Non-pigmented ciliary epithelial cell (primary cell): Measurements from ENCODE around the gene CORO2B.

Experiments
- DNase-seq: peaks from one replicate; pipeline ENCODE4 v3.0.0-alpha.2; 2010; ENCODE audit warnings: low read depth

CORO2B gene

DNA sequence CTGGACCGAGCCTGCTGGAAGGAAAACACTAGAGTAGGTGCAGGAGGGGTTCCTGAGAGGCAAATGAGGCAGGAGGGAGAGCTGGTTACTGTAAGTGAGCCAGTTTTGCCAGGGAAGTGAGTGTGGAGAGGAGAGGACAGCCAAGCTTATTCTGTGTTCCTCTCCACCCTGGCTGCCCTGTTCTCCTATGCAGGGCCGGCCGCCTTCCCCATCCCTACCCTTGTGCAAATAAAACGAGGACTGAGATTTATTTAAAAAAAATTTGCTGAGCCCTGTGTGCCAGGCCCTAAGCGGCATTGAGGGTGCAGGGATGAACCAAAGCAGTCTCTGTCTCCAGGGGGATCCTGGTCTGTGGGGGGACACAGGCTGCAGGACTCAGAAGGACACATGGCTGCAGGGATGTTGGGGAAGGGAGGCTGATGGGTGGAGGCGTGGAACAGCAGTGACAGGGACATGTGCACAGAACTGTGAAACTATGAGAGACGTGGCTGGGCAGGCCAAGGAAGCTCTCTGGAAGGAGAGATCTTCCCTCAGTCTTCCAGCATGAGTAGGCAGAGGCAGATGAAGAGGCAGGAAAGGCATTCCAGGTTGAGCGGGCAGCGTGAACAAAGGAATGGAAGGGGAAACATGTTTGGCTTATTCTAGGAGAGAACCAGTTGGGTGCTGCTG lies 12.1 kb downstream of the CORO2B start:
- no peak for DNase-seq

DNA sequence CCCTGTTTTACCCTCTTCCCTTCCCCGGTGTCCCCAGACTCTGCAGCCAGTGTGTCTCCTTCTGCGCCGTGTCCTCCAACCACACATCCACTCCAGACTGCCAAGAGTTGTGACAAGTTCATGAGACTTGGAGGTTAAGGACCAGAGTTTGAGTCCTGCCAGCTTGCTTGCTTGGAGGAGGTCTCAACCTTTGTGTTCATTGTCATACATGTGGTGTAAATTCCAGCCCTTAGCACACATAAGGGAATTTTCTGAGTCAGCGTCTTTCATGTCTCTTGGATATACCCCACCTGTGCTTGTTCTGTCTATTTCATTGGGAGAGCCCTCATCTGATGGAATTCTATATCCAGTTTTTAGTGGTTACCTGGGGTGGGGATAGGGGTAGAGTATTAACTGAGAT lies 13.3 kb downstream of the CORO2B start:
- peak; percentile 30 for DNase-seq

DNA sequence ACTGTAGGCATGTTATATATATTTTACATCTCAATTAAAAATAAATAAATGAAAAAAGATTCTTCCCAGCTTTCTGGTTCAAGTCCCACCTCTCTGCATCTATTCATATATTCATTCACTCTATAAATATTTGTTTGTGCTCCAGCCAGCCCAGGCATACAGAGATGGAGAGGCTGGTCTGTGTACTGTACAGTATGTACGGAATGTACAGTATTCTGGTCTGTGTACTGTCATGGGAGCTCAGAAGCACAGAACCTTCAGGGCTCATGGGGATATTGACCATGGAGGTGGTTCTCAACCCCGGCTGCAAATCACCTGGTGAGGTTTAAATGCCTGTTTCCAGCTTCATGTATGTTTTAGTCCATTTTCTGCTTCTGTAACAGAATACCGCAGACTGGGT lies 13.8 kb downstream of the CORO2B start:
- DNase-seq = no peak

DNA sequence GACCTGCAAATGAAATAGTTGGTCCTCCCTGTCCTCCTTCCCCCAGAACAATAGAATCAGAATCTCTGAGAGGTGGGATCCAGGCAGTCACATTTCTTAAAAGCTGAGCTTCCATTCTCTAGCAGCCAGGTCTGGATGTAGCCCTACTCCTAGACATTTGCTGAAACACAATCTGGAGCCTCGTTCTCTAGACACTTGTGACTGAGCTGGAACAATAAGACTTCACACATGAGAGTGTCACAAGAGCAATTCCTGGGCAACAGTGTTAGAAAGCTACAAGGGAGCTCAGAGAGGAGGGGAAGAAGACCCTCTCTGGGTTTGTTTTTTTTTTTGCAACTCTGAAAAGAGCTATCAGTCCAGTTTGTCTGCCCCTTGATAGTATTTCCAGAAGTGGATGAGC lies 14.5 kb downstream of the CORO2B start:
- DNase-seq = no peak

DNA sequence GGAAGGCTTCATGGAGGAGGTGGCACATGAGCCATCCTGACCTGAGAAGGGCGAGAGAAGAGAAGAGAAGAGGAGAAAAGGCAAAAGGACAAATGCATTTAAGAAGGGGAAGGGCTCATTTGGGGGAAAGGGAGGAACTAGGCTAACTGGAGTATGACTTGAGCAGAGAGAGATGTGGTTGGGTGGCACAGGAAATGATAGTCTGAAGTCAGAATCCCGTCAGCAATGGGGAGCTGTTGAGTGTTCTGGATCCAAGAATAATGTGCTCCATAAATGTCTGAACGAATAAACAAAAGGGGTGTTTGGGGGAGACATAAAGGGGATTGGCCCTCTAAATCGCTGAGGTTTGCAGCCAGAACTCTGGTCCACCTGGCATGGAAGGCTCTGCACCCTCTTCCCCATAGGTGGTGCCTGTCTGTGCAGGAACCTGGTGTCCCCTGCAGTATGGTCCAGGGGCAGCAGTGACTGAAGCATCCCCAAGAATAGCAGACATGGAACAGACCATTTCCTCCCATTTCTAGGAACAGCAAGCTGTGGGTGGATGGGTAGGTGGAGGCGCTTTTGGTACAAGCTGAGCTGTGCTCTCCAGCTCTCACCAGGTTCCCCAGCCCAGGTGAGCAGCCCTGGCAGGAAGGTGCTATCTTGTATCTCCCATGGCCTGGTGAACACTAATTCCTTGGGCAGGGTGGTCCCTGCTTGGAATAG lies 15.2 kb downstream of the CORO2B start:
- DNase-seq = no peak

DNA sequence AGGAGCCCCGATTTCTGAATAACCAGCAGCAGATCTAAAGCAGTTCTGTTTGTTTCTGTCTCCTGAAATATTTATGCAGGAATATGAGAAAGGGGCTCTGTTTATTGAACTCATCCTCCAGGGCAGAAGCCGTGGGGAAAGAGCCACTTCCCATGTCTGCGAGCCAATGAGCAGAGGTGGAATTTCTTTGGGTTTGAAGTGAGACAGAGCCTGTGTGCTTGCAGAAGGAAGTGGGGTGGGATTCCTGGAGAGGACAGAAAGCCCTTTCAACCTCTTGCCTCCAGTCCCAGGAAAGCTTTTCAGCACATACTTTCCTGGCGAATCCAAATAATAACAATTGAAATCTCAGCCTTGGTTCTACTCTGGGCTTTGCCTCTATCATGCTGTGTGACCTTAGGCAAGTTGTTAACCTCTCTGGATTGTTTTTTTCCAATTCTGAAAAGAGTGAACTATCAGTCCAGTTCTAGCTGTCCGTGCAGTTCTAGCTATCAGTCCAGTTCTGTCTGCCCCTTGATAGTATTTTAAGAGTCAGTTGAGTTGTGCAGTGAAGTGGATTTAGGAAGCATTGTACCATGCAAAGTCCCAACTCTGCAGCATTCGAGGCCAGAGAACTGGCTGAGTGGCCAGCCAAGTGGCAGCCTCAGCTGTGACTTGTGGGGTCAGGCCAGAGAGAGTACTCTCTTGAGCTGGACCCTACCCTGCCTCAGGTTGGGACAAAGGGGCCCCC lies 15.9 kb downstream of the CORO2B start:
- no peak for DNase-seq

DNA sequence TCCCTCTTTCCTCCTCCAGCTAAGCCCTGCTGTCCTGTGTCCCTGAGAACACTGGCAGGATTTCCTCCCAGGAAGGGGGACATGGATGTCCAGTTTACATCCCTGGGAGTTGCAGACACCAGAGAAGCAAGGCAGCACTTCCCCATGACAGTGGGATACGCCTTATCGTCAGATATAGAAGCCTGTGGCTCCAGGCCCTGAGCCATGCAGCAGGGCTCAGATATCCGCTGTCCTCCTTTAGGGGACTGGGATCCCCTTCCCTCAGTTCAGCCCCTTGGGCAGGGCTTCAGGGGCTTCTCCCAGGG lies 16.4 kb downstream of the CORO2B start:
- DNase-seq = no peak

DNA sequence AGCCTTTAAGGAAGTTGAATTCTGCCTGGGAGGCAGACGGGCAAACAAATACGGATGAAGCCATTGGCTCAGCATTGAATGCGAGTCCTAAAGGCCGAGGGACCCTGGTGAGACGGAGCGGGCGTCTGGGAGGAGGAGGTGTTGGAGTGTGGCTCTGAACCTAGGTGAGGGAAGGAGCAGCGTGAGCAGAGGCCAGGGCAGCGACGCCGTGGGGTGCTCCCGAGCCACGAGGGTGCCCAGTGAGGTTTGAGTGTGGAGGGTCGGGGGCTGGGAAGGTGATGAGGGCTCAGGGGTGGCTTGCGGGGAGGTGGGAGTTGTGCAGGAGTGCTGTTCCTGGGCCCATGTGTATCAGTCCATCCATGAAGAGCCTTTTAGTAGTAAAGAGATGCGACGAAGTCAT lies 17.0 kb downstream of the CORO2B start:
- no peak for DNase-seq

DNA sequence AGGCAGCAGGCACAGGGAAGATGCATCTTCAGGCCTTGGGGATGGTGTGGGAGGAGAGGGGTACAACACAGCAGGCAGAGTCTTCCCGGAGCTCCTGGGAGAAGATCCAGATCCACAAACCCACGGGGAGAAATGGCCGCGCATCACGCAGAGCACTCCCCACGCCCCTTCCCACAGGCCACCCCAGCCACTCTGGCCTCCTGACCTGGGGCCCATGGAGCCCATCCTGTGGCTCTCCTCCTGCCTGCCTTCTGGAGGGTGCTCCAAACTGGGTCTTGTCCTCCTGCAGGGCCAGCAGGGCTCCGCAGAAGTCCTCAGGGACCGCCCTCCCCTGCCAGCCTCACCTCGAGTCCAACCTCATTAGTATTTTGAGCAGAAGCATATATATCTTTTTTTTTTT lies 17.9 kb downstream of the CORO2B start:
- no peak for DNase-seq

DNA sequence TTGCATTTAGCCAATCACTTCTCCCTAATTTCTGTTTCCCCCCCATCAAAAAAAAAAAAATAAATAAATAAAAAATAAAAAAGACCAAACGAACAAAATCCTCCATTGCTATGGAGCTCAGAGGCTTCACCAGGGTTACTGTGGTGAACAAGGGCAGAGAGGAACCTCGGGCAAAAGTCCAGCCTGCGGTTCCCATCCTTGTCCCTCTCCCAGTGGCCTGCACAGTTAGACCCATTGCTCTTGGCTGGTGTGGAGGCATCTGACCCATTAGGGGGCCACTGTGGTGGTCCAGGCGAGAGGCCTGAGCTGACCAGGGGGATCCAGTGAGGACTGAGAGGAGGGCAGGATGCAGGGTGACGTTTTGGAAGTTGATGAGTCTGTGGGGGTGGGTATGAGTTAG lies 18.8 kb downstream of the CORO2B start:
- DNase-seq = no peak

DNA sequence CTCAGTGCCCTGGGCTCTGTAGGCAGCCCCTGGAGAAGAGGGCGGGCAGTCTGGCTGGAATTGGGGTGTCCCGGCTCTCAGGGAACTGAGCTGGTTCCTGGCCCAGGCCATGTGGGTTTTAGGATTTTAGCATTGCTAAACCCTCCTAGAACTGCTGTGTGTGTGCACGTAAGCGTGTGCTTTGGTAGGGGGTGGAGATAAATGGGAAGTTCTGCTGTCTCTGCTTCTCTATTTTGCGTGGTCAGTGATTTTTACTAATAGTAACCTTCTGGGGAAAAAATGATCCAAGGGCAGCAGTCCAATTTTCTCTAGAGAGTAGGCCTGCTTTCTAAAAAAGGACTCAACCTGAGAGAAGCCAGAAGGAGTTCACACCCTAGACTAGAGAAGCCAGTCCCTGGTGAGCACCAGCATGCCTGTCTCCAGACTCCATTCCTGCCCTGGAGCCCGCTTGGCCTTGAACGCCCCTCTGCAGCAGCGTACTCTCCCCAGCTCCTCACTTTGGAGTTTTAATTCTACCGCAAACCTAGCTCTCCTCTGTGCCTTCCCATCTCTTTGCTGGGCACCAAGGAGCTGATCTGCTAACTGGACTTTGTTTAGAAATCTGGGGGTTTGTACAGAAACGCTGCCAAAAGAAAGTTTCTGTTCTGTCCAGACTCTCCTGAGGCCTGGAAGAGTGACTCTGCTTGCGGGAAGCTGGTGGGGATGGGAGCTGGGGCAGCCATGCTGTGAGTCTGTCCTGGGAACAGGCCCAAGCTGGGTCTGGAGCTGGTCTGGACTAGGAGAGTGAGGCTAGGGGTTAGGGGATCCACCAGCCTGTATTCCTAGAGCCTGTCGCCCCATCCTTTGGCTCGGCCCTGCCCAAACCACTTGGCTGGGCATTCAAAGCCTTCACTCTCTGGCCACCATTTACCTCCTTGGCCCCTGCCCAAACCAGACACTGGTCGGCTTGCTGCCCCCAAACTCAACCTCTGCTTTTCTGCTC lies 19.7 kb downstream of the CORO2B start:
- DNase-seq = no peak

DNA sequence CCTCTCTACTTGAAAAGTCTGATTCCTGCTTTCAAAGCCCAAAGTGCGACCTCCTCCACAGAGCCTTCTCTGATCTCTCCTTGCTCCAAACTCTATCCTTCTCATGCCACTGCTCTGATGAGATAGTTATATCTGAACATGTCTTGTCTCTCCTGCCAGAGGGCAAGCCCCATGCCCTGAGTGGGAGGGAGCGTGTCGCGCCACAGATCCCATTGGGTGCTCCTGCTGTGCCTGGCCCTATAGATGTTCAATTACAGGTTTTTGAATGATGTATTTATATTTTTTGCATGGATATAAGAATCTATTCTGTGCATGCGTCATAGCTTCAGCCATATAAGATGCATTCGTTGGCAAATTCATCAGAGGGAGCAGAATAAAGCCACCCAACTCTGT lies 20.4 kb downstream of the CORO2B start:
- no peak for DNase-seq

DNA sequence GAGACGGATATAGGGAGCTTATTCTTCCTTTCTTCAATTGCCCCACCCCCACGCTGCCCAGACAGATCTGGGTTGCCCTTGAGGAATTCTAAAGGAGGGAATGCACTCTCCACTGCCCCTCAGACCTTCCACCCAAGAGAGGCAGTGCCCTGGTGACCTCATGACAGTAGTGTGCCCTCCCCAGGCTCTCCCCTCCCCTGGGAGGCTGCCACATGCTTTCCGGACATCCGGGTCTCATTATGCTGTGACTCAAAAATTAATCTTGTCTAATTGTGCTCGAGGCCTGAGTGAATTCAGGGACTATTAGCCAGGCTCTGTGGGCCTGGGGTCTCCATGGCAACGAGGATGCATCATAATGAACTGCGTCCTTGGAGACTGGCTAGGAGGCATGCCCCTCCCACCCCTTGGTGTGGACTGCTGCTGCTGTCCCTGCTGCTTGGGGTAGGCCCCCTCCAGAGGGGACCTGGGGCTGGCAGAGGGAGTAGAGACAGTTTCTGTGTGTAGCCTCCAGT lies 20.8 kb downstream of the CORO2B start:
- no peak for DNase-seq

DNA sequence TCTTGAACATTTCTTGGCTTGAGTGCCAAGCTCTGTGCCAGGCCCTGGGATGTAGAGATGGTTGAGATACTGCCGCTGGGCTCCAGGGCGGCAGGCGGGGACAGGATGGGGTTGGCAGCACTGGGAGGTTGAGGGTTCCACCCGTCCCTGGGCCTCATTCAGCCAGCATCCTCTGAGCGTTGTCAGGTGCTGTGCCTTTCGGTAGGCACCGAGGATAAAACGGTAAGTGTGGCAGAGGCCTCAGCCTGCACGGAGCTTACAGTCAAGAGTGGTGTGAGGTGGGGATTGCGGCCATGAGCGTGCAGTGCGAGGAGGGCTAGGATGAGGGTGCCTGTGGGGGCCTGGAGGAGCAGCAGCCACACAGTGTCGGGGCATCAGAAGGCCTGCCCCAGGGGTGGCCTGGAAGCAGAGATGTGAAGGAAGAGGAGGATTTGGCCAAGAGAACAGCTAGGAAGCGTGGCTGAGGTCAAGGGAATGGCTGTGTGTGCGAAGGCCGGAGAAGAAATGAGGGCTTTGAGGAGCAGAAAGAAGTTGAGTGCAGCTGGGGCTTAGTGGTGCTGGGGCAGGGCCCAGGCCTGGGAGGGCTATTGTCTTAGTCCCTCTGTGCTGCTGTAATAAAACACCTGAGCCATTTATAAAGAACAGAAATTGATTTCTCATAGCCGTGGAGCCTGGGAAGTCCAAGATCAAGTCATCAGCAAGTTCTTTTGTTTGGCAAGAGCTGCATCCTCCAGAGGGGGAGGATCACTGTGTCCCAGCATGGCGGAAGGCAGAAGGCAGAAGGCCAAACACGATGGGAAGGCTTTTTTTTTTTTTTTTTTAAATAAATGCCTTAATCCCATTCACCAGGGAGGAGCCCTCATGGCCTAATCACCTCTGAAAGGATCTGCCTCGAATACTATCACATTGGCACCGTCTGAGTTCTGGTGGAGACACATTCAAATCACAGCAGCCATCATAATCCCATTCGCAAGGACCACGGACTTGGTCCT lies 22.7 kb downstream of the CORO2B start:
- no peak for DNase-seq

DNA sequence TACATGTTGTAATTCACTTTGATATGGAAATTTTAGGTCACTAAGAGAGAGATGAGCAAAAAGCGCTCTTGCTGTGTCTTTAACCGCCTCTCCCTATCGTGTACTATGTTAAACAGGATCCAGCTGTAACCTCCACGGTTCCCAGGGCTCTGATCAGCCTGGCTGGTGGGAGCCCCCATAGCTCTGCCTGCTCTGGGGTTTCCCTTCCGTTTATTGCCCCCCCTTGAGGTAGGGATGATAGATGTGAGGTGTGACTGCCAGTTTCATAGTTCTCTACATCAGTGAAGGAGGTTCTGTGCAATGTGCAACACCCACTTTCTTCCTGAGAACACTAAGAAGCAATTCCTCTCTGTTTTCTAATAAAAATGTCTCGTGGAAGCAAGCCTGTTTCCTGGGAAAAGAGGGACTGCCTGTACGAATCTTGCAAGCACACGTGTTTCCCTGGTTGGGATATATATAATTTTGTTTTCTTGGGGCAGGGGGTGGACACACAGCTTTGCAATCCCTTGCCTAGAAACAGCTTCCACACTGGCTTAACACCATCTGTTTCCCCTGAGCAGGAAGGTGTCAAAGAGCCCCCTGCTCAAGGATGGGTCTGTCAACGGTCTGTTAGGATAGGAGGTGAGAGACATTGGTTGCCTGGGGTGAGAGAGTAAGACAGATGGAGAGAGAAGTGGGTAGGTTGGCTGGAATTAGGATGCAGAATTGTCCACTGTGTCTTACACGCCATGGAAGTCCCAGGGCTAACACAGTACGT lies 23.8 kb downstream of the CORO2B start:
- DNase-seq = no peak

DNA sequence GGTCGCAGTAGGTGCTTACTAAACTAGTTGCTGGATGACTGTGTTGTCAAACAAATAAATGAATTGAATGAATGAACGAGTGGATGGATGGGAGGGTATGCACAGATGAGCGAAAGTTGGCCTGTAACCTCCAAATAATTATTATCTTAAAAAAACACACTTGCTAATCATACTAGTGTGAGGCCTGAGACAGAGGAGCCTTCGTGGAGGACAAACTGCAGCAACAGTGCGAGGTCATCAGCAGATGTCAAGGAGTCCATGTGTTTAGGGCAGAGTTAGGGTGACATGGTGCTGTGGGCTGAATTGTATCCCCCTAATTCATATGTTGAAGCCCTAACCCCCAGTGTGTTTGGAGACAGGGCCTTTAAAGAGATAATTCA lies 24.4 kb downstream of the CORO2B start:
- DNase-seq = no peak

DNA sequence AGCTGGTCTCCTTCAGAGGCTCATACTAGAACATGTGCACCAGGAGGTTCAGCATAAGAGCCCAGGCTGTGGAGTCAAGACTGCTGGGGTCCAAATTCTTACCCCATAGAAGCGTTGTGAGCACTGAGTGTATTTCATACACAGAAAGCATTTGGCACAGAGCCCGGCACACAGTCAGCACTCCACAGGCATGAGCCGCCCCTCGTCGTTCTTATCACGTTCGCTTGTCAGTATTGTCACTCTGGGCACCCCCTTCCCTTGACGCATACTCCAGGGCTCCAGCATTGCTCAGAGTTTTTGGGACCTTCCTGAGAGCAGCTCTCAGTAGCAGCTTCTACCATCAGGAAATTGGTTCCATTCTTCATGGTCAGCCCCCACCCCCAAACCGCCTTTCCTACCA lies 25.2 kb downstream of the CORO2B start:
- DNase-seq = no peak

DNA sequence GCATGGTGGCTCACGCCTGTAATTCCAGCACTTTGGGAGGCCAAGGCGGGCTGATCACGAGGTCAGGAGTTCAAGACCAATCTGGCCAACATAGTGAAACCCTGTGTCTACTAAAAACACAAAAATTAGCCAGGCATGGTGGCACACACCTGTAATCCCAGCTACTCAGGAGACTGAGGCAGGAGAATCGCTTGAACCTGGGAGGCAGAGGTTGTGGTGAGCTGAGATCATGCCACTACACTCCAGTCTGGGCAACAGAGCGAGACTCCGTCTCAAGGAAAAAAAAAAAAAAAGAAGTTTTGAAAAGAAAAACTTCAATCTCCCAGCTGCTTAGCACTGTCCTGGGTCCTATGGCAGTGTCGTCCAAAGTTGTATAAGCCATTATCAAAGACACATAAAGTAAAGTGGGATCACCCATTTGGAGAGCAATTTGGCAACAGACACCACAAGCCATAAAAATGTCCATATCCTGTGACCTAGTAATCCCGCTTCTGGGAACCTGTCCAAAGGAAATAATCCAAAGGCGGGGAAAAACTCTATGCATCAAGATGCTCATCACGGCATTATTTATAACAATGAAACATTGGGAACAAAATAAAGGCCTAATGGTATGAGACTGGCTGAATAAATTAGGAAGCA lies 26.2 kb downstream of the CORO2B start:
- peak; percentile 45 for DNase-seq

DNA sequence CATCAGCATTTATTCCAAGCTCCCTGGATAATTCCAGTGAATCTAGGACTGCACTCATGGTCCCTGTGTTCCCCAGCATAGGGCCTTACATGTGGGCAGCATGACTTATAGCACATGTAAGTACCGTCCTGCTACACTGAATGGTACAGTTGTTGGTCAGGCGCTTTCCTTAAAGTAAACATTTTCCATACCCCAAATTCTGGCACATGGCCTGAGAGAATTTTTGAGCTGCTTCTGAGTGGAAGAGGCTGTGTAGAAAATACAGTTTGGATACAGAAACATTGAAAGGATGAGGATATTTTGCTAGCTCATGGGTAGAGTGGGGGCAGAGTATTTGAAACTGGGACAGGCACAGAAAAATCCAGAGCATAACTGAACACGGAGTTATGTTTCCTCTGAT lies 27.6 kb downstream of the CORO2B start:
- no peak for DNase-seq
